HEK293 (cell line): ENCODE measurements around the gene ARAP1.

Source experiments
- CTCF ChIA-PET: fragments of 350-600 bp; formaldehyde crosslinking; extraction: SDS; loops from one replicate; lab custom pipeline; 2021; ENCODE audit warnings: antibody characterized with exemption; lab: Yijun Ruan, JAX
- POLR2A ChIA-PET: fragments of 300-600 bp; formaldehyde crosslinking; extraction: SDS; loops from one replicate; lab custom pipeline; 2020; ENCODE audit warnings: antibody characterized with exemption, inconsistent platforms; lab: Yijun Ruan, JAX
- H3K27ac ChIP-seq: fragments of 200-500 bp; sonication (Bioruptor generic); 2 replicates; pipeline ENCODE4 v1.5.1; 2014; ENCODE audit warnings: low read depth, low read length, control low read depth, inconsistent platforms; ENCODE audit errors: extremely low read depth
- H3K36me3 ChIP-seq, 2 experiments: fragments of 200-500 bp in 1 of 2; sonication (Bioruptor generic) in 1 of 2; 1 replicate in 1 of 2; 2 replicates in 1 of 2; pipeline ENCODE4 v1.5.1; 2014 to 2017; ENCODE audit warnings: inconsistent platforms in 2 of 2, low read length in 2 of 2; ENCODE audit not compliant: control insufficient read depth in 2 of 2, insufficient read depth in 1 of 2
- H3K4me1 ChIP-seq: fragments of 200-500 bp; sonication (Bioruptor generic); 2 replicates; pipeline ENCODE4 v1.5.1; 2014; ENCODE audit warnings: mild to moderate bottlenecking, low read length, inconsistent platforms; ENCODE audit not compliant: control insufficient read depth, insufficient read depth
- H3K4me3 ChIP-seq: 2 replicates; pipeline ENCODE4 v1.5.1; 2011; ENCODE audit warnings: low read depth, mild to moderate bottlenecking, control low read depth, low read length, moderate library complexity
- H3K9me3 ChIP-seq: fragments of 200-500 bp; sonication (Bioruptor generic); 2 replicates; pipeline ENCODE4 v1.5.1; 2014; ENCODE audit warnings: low read depth, low read length, inconsistent platforms; ENCODE audit not compliant: control insufficient read depth, insufficient read depth
- EGR2 ChIP-seq: fragments of 450-650 bp; formaldehyde crosslinking; IDR thresholded peaks from 2 replicates; pipeline ENCODE4 v1.5.1; 2016; ENCODE audit warnings: low read depth, missing biosample characterization, missing genetic modification characterization
- GLIS2 ChIP-seq: fragments of 450-650 bp; formaldehyde crosslinking; IDR thresholded peaks from 2 replicates; pipeline ENCODE4 v1.5.1; 2016; ENCODE audit warnings: missing biosample characterization, missing genetic modification characterization
- HOXD13 ChIP-seq: sonication (generic); formaldehyde crosslinking; IDR thresholded peaks from 2 replicates; pipeline ENCODE4 v1.8.0; 2022; ENCODE audit warnings: missing genetic modification reagents, borderline replicate concordance
- KLF8 ChIP-seq: fragments of 450-650 bp; formaldehyde crosslinking; IDR thresholded peaks from 2 replicates; pipeline ENCODE4 v1.5.1; 2016; ENCODE audit warnings: missing biosample characterization, missing genetic modification characterization
- KLF9 ChIP-seq: fragments of 450-650 bp; formaldehyde crosslinking; IDR thresholded peaks from 2 replicates; pipeline ENCODE4 v1.5.1; 2016; ENCODE audit warnings: missing biosample characterization, missing genetic modification characterization, low read depth
- SETDB1 ChIP-seq: IDR thresholded peaks from one replicate; pipeline ENCODE4 v1.6.1; 2017; ENCODE audit warnings: mild to moderate bottlenecking, low read length, moderate library complexity, mixed read lengths; ENCODE audit not compliant: insufficient read length
- ZFHX2 ChIP-seq: fragments of 450-650 bp; formaldehyde crosslinking; conservative IDR thresholded peaks from 2 replicates; pipeline ENCODE4 v1.5.1; 2016; ENCODE audit warnings: missing biosample characterization, missing genetic modification characterization
- ZIC2 ChIP-seq: fragments of 450-650 bp; formaldehyde crosslinking; IDR thresholded peaks from 2 replicates; pipeline ENCODE4 v1.5.1; 2016; ENCODE audit warnings: missing biosample characterization, missing genetic modification characterization
- ZNF2 ChIP-seq: fragments of 450-650 bp; formaldehyde crosslinking; IDR thresholded peaks from 2 replicates; pipeline ENCODE4 v1.5.1; 2016; ENCODE audit warnings: missing biosample characterization, missing genetic modification characterization
- ZNF202 ChIP-seq: fragments of 450-650 bp; formaldehyde crosslinking; IDR thresholded peaks from 2 replicates; pipeline ENCODE4 v1.5.1; 2016; ENCODE audit warnings: missing biosample characterization, missing genetic modification characterization, borderline replicate concordance
- ZNF274 ChIP-seq, 2 experiments: fragments of 200-500 bp in 1 of 2; fragments of 450-650 bp in 1 of 2; sonication (Bioruptor generic) in 1 of 2; formaldehyde crosslinking in 1 of 2; IDR thresholded peaks; 2 replicates each; pipeline versions ENCODE4 v1.5.1 to v1.6.1; 2014 to 2016; ENCODE audit warnings: borderline replicate concordance in 1 of 2, inconsistent platforms in 1 of 2, low read length in 1 of 2, missing biosample characterization in 1 of 2, missing genetic modification characterization in 1 of 2
- ZNF292 ChIP-seq: fragments of 450-650 bp; formaldehyde crosslinking; IDR thresholded peaks from 2 replicates; pipeline ENCODE4 v1.5.1; 2016; ENCODE audit warnings: low read depth, missing biosample characterization, missing genetic modification characterization, borderline replicate concordance
- ZNF311 ChIP-seq: fragments of 450-650 bp; formaldehyde crosslinking; IDR thresholded peaks from 2 replicates; pipeline ENCODE4 v1.5.1; 2017; ENCODE audit warnings: missing biosample characterization, missing genetic modification characterization, borderline replicate concordance
- ZNF548 ChIP-seq: fragments of 450-650 bp; formaldehyde crosslinking; IDR thresholded peaks from 2 replicates; pipeline ENCODE4 v1.5.1; 2016; ENCODE audit warnings: missing biosample characterization, missing genetic modification characterization
- ZNF560 ChIP-seq: fragments of 450-650 bp; formaldehyde crosslinking; IDR thresholded peaks from 2 replicates; pipeline ENCODE4 v1.5.1; 2017; ENCODE audit warnings: missing biosample characterization, missing genetic modification characterization, borderline replicate concordance
- ZNF596 ChIP-seq: fragments of 450-650 bp; IDR thresholded peaks from 2 replicates; pipeline ENCODE4 v1.5.0; 2018; ENCODE audit warnings: missing biosample characterization, mild to moderate bottlenecking, missing genetic modification characterization, moderate library complexity
- ZNF660 ChIP-seq: fragments of 450-650 bp; IDR thresholded peaks from 2 replicates; pipeline ENCODE4 v1.5.1; 2018; ENCODE audit warnings: missing biosample characterization, mild to moderate bottlenecking, missing genetic modification characterization
- ZNF707 ChIP-seq: fragments of 450-650 bp; formaldehyde crosslinking; IDR thresholded peaks from 2 replicates; pipeline ENCODE4 v1.5.1; 2016; ENCODE audit warnings: missing biosample characterization, missing genetic modification characterization
- ZSCAN30 ChIP-seq: fragments of 450-650 bp; IDR thresholded peaks from 2 replicates; pipeline ENCODE4 v1.5.1; 2018; ENCODE audit warnings: missing biosample characterization, mild to moderate bottlenecking, missing genetic modification characterization, moderate library complexity
- TF ChIP-seq, protein P1 (sequence below): fragments of 450-650 bp; formaldehyde crosslinking; IDR thresholded peaks from 2 replicates; pipeline ENCODE4 v1.5.1; 2017; ENCODE audit warnings: missing biosample characterization, missing genetic modification characterization
- TF ChIP-seq, protein P2 (sequence below): fragments of 450-650 bp; formaldehyde crosslinking; IDR thresholded peaks from 2 replicates; pipeline ENCODE4 v1.5.1; 2016; ENCODE audit warnings: missing biosample characterization, missing genetic modification characterization
- TF ChIP-seq, protein P3 (sequence below): fragments of 450-650 bp; formaldehyde crosslinking; IDR thresholded peaks from 2 replicates; pipeline ENCODE4 v1.5.1; 2016; ENCODE audit warnings: missing biosample characterization, missing genetic modification characterization
- TF ChIP-seq, protein P4 (sequence below): fragments of 450-650 bp; formaldehyde crosslinking; IDR thresholded peaks from 2 replicates; pipeline ENCODE4 v1.5.1; 2016; ENCODE audit warnings: missing biosample characterization, missing genetic modification characterization
- TF ChIP-seq, protein P5 (sequence below): fragments of 450-650 bp; formaldehyde crosslinking; IDR thresholded peaks from 2 replicates; pipeline ENCODE4 v1.5.1; 2016; ENCODE audit warnings: missing biosample characterization, missing genetic modification characterization, low read depth

Gene ARAP1

DNA sequence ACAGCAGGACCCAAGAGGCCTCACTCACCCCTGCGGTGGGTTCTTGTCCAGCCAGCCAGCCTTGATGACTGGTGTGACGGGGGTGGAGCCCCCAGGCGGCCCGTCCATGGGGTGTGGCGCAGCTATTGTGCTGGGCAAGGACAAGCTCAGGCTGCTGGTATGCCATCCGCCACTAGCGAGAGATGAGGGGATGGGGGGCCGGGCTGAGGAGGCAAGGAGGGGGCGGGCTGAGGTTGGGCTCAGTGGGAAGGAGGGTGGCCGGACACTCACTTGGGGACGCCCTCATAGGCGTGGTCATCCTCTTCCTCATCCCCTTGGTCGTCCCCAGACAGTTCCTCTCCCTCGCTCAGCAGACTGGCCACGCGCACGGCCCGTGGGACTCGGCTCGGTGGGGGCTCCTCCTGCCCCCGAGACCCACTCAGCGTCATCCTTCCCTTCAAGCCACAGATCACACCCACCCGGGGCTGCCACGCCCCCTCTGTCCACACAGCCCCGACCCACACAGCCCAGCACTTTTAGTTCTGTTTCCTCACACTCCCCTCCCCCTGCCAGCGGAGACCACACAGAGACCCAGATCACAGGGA lies 39.9 kb downstream of the ARAP1 start:
- TF ChIP-seq, protein P1, sequence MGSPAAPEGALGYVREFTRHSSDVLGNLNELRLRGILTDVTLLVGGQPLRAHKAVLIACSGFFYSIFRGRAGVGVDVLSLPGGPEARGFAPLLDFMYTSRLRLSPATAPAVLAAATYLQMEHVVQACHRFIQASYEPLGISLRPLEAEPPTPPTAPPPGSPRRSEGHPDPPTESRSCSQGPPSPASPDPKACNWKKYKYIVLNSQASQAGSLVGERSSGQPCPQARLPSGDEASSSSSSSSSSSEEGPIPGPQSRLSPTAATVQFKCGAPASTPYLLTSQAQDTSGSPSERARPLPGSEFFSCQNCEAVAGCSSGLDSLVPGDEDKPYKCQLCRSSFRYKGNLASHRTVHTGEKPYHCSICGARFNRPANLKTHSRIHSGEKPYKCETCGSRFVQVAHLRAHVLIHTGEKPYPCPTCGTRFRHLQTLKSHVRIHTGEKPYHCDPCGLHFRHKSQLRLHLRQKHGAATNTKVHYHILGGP (tag by site-specific recombination): no peak
- TF ChIP-seq ZFHX2 (tag by site-specific recombination) (peak; percentile 17; the same call in 1 of the 2 replicates), HOXD13 (CRISPR knock-in tag) (no peak), KLF9 (peak; percentile 62), EGR2 (0 out of 2 replicates have a peak, but pooled peaks have one; percentile 51), ZIC2 (tag by site-specific recombination) (0 out of 2 replicates have a peak, but pooled peaks have one; percentile 22), ZNF707 (no peak)
- TF ChIP-seq, protein P2, sequence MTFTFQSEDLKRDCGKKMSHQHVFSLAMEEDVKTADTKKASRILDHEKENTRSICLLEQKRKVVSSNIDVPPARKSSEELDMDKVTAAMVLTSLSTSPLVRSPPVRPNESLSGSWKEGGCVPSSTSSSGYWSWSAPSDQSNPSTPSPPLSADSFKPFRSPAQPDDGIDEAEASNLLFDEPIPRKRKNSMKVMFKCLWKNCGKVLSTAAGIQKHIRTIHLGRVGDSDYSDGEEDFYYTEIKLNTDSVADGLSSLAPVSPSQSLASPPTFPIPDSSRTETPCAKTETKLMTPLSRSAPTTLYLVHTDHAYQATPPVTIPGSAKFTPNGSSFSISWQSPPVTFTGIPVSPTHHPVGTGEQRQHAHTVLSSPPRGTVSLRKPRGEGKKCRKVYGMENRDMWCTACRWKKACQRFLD (tag by site-specific recombination): no peak
- H3K9me3 ChIP-seq: no peaks in the 10 kb centered on the region
- POLR2A ChIA-PET: no interaction called here
- H3K4me1 ChIP-seq: no peaks in the 10 kb centered on the region
- no peak overlapping the region for H3K27ac ChIP-seq
- CTCF ChIA-PET: no interaction called here
- peaks cover 0 to 77% of the 10 kb centered on the region in 2 experiments; a peak in 1 of 3 replicates for H3K36me3 ChIP-seq
- H3K4me3 ChIP-seq: no peak overlapping the region

DNA sequence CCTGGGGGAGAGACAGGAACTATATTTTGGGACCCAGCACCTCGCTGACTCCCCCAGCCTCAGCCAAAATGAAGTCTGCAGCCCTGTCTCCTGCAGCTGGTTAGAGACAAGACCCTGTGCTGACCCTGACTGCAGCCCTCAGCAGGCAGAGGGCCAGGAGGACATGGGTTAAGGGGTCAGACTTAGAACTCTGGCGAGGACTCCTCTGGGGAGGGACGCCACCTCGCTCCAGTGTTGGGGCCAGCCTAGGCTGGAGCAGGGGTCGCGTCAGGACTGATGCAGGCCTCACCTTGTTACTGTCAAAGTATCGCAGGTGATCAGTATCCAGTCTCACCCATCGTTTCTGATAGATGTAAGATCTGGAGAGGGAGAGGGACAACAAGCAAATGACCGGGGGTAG lies 41.1 kb downstream of the ARAP1 start:
- H3K27ac ChIP-seq: no peak overlapping the region
- no peaks in the 10 kb centered on the region for H3K9me3 ChIP-seq
- no peak overlapping the region for H3K4me3 ChIP-seq
- no peaks in the 10 kb centered on the region for H3K4me1 ChIP-seq
- ChIA-PET CTCF (no interaction called here), POLR2A (no interaction called here)
- peaks cover 0 to 77% of the 10 kb centered on the region in 2 experiments; a peak in 1 of 3 replicates for H3K36me3 ChIP-seq
- TF ChIP-seq KLF8: no peak
- TF ChIP-seq ZNF560 (tag by site-specific recombination): no peak
- TF ChIP-seq, protein P3, sequence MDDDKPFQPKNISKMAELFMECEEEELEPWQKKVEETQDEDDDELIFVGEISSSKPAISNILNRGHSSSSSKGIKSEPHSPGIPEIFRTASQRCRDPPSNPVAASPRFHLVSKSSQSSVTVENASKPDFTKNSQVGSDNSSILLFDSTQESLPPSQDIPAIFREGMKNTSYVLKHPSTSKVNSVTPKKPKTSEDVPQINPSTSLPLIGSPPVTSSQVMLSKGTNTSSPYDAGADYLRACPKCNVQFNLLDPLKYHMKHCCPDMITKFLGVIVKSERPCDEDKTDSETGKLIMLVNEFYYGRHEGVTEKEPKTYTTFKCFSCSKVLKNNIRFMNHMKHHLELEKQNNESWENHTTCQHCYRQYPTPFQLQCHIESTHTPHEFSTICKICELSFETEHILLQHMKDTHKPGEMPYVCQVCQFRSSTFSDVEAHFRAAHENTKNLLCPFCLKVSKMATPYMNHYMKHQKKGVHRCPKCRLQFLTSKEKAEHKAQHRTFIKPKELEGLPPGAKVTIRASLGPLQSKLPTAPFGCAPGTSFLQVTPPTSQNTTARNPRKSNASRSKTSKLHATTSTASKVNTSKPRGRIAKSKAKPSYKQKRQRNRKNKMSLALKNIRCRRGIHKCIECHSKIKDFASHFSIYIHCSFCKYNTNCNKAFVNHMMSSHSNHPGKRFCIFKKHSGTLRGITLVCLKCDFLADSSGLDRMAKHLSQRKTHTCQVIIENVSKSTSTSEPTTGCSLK (tag by site-specific recombination): no peak
- TF ChIP-seq ZNF202 (tag by site-specific recombination): no peak
- TF ChIP-seq SETDB1: no peak
- TF ChIP-seq, protein P4, sequence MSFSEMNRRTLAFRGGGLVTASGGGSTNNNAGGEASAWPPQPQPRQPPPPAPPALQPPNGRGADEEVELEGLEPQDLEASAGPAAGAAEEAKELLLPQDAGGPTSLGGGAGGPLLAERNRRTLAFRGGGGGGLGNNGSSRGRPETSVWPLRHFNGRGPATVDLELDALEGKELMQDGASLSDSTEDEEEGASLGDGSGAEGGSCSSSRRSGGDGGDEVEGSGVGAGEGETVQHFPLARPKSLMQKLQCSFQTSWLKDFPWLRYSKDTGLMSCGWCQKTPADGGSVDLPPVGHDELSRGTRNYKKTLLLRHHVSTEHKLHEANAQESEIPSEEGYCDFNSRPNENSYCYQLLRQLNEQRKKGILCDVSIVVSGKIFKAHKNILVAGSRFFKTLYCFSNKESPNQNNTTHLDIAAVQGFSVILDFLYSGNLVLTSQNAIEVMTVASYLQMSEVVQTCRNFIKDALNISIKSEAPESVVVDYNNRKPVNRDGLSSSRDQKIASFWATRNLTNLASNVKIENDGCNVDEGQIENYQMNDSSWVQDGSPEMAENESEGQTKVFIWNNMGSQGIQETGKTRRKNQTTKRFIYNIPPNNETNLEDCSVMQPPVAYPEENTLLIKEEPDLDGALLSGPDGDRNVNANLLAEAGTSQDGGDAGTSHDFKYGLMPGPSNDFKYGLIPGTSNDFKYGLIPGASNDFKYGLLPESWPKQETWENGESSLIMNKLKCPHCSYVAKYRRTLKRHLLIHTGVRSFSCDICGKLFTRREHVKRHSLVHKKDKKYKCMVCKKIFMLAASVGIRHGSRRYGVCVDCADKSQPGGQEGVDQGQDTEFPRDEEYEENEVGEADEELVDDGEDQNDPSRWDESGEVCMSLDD (tag by site-specific recombination): no peak
- TF ChIP-seq ZNF548 (tag by site-specific recombination): no peak
- TF ChIP-seq, protein P5, sequence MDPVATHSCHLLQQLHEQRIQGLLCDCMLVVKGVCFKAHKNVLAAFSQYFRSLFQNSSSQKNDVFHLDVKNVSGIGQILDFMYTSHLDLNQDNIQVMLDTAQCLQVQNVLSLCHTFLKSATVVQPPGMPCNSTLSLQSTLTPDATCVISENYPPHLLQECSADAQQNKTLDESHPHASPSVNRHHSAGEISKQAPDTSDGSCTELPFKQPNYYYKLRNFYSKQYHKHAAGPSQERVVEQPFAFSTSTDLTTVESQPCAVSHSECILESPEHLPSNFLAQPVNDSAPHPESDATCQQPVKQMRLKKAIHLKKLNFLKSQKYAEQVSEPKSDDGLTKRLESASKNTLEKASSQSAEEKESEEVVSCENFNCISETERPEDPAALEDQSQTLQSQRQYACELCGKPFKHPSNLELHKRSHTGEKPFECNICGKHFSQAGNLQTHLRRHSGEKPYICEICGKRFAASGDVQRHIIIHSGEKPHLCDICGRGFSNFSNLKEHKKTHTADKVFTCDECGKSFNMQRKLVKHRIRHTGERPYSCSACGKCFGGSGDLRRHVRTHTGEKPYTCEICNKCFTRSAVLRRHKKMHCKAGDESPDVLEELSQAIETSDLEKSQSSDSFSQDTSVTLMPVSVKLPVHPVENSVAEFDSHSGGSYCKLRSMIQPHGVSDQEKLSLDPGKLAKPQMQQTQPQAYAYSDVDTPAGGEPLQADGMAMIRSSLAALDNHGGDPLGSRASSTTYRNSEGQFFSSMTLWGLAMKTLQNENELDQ (tag by site-specific recombination): no peak
- no peak for TF ChIP-seq ZNF292 (tag by site-specific recombination)
- TF ChIP-seq ZSCAN30 (tag by site-specific recombination): no peak
- TF ChIP-seq GLIS2 (tag by site-specific recombination): no peak
- no peak for TF ChIP-seq ZNF311 (tag by site-specific recombination)
- TF ChIP-seq ZNF2: no peak
- TF ChIP-seq ZNF660 (tag by site-specific recombination): no peak
- no peak for TF ChIP-seq ZNF274 (IDR thresholded peaks at IDR 0.05; ENCODE audit: low read length)
- TF ChIP-seq ZNF274 (tag by site-specific recombination; IDR thresholded peaks at IDR 0.05; ENCODE audit: borderline replicate concordance): no peak
- no peak for TF ChIP-seq ZNF596
